Esophagus (tissue), 2 donors: ENCODE data around the gene TMUB1. TPM values are rescaled to one million over a fixed set of nuclear protein-coding genes. Genes with fewer than 3 reads are reported as not detected.

Experiments used
- H3K27ac ChIP-seq, 2 donors: one replicate each; pipeline ENCODE4 v1.5.1; 2013; ENCODE audit warnings: low read depth in 2 of 2, mild to moderate bottlenecking in 2 of 2, inconsistent platforms in 1 of 2, low read length in 1 of 2, moderate library complexity in 1 of 2
- H3K27me3 ChIP-seq, 2 donors: one replicate each; pipeline ENCODE4 v1.6.1; 2013; ENCODE audit warnings: low read length in 2 of 2, control low read depth in 1 of 2, mild to moderate bottlenecking in 1 of 2; ENCODE audit not compliant: insufficient read depth in 2 of 2, control insufficient read depth in 1 of 2
- H3K36me3 ChIP-seq, 2 donors: one replicate each; pipeline ENCODE4 v1.6.1; 2013; ENCODE audit warnings: low read length in 1 of 2; ENCODE audit not compliant: control insufficient read depth in 2 of 2, insufficient read depth in 2 of 2
- H3K4me1 ChIP-seq, 2 donors: one replicate each; pipeline ENCODE4 v1.6.1; 2013; ENCODE audit warnings: low read length in 1 of 2; ENCODE audit not compliant: control insufficient read depth in 2 of 2, insufficient read depth in 2 of 2
- H3K4me3 ChIP-seq, 2 donors: one replicate each; pipeline ENCODE4 v1.5.1; 2013; ENCODE audit warnings: low read length in 2 of 2, mild to moderate bottlenecking in 2 of 2, low read depth in 1 of 2, moderate library complexity in 1 of 2
- H3K9me3 ChIP-seq, 2 donors: one replicate each; pipeline ENCODE4 v1.6.1; 2013; ENCODE audit warnings: mild to moderate bottlenecking in 2 of 2, low read depth in 1 of 2, low read length in 1 of 2, moderate library complexity in 1 of 2; ENCODE audit not compliant: control insufficient read depth in 2 of 2, insufficient read depth in 1 of 2
- WGBS, 2 donors: extraction: QIAGEN DNeasy Blood & Tissue Kit; methylation state at CpG; one replicate each; pipeline ENCODE4 v1.1.7; 2013; 5-methylcytosine and 5-hydroxymethylcytosine counted together
- polyA plus RNA-seq, 2 donors: library from polyadenylated mRNA; stranded (reverse); fragments of 200-250 nt; gene quantifications; one replicate each; pipeline ENCODE4 v1.2.3, GENCODE V29; 2013
- donor health status: healthy with polysubstance abuse.
- donor health status: Bipolar disorder and iron deficiency.

The TMUB1 gene
- polyA plus RNA-seq, 2 donors = 33.4 to 64.2 TPM

DNA sequence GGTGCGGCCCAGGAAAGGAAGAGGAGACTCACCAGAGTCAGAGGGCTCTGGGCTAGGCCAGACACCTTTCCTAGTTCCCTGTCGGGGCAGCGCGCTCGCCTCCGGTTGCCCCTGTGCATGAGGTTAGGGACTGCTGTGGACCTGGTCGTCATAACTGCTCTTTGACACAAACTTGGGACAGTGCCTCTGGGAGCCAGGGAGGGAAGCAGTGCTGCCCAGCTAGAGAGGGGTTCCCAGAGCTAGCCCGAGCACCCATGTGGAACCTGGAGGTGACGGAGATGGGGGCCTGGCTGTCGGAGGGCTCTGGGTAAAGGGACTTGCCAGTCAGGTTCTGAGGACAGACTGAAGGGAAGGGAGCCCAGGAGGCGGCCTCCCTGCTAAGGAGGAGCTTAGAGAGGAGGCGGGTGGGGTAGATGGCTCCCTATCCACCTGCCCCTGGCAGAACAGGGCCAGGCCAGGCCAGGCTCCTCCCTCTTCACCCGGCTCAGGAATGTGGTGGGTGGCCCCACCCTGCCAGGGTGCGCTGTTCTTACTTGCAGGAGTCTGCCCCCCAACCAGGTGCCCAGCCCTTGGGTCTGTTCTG lies 32.6 kb upstream of the TMUB1 start:
- 53 to 54% methylated on average over 13 to 14 of the region's 14 CpGs for WGBS, 2 donors
- Histone ChIP-seq H3K27me3 (no peaks in the 10 kb centered on the region), H3K9me3 (peaks cover 0 to 2% of the 10 kb centered on the region in 2 donors), H3K4me3 (peak overlapping the region; percentile 72 to 75), H3K36me3 (peaks cover 11 to 43% of the 10 kb centered on the region in 2 donors), H3K27ac (peak overlapping the region; percentile 89 to 96), H3K4me1 (peaks cover 0 to 10% of the 10 kb centered on the region in 2 donors)

- peak overlapping the region; percentile 72 to 75 for H3K4me3 ChIP-seq
- no peaks in the 10 kb centered on the region for H3K27me3 ChIP-seq
- 5 to 10% methylated on average over 61 to 114 of the region's 114 CpGs for WGBS, 2 donors
- H3K4me1 ChIP-seq = peaks cover 0 to 10% of the 10 kb centered on the region in 2 donors
- peaks cover 0 to 2% of the 10 kb centered on the region in 2 donors for H3K9me3 ChIP-seq
- H3K27ac ChIP-seq = peak overlapping the region; percentile 71 to 96
- H3K36me3 ChIP-seq = peaks cover 4 to 37% of the 10 kb centered on the region in 2 donors
Measured at GRCh38 chr7:151115121-151115835, 32.0 kb upstream of the TMUB1 start.

DNA sequence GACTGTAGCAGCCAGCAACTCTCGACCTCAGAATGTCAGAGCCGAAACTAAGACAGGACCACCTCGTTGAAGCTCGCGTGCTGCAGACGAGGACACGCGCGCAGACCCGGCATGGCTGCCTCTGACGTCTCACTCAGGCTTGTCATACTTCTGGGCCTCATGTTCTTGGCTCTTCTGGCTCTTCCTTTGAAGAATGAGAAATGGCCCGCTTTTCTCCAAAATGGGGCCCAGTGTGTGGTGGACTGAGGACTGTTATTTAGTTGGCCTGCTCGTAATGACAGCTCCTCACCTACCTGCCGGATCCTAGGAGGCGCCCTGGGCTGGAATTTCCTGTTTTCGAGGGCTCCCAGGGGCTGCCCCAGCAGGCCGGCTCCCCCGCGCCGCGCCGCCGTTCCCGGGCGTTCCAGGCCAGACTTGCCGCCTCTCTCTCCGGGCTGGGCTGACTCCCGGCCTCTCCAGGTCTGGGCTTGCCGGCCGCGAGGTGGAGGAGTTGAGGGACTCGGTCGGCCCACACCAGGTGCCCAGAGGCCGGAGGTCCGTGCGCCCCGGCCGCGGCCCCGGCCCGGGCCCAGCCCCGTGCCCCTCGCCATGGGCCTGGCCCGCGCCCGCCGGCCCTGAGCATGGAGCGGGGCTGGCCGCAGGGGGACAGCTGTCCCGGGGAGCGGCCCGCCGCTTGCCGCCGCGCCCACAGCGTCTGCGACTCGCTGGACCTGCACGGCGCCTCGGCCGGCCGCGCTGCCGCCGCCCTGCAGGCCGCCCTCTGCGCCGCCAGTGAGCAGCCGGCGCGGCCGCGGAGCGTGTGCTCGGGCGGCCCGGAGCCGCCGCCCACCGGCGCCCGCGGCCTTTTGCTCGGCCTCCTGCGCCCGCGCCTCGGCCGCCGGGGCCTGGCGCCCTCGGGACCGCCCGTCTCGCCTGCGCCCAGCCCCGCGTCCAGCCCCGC lies 31.1 kb upstream of the TMUB1 start:
- Histone ChIP-seq H3K36me3 (peaks cover 4 to 29% of the 10 kb centered on the region in 2 donors), H3K27ac (peak overlapping the region; percentile 71 to 96)

GRCh38 chr7:151113344-151114150 lies 30.3 kb upstream of the TMUB1 start:
- H3K9me3 ChIP-seq = peaks cover 0 to 2% of the 10 kb centered on the region in 2 donors
- no peaks in the 10 kb centered on the region for H3K27me3 ChIP-seq
- H3K4me1 ChIP-seq = peaks cover 0 to 10% of the 10 kb centered on the region in 2 donors
- peak overlapping the region; percentile 72 to 75 for H3K4me3 ChIP-seq
- peak overlapping the region; percentile 71 to 96 for H3K27ac ChIP-seq
- peaks cover 1 to 20% of the 10 kb centered on the region in 2 donors for H3K36me3 ChIP-seq
- 46 to 56% methylated on average over 13 of the region's 13 CpGs for WGBS, 2 donors

More for the DNA sequence above, 31.1 kb upstream of the TMUB1 start:
- peaks cover 0 to 2% of the 10 kb centered on the region in 2 donors for H3K9me3 ChIP-seq
- WGBS, 2 donors = 19 to 26% methylated on average over 78 to 101 of the region's 101 CpGs
- no peaks in the 10 kb centered on the region for H3K27me3 ChIP-seq
- peak overlapping the region; percentile 72 to 75 for H3K4me3 ChIP-seq
- peaks cover 0 to 10% of the 10 kb centered on the region in 2 donors for H3K4me1 ChIP-seq

GRCh38 chr7:151110941-151111645 lies 27.8 kb upstream of the TMUB1 start:
- Histone ChIP-seq H3K36me3 (no peaks in the 10 kb centered on the region), H3K27me3 (no peaks in the 10 kb centered on the region), H3K27ac (no peak overlapping the region), H3K9me3 (peaks cover 0 to 2% of the 10 kb centered on the region in 2 donors), H3K4me1 (peaks cover 0 to 10% of the 10 kb centered on the region in 2 donors), H3K4me3 (no peak overlapping the region)
- 22 to 28% methylated on average over 15 to 20 of the region's 20 CpGs for WGBS, 2 donors

DNA sequence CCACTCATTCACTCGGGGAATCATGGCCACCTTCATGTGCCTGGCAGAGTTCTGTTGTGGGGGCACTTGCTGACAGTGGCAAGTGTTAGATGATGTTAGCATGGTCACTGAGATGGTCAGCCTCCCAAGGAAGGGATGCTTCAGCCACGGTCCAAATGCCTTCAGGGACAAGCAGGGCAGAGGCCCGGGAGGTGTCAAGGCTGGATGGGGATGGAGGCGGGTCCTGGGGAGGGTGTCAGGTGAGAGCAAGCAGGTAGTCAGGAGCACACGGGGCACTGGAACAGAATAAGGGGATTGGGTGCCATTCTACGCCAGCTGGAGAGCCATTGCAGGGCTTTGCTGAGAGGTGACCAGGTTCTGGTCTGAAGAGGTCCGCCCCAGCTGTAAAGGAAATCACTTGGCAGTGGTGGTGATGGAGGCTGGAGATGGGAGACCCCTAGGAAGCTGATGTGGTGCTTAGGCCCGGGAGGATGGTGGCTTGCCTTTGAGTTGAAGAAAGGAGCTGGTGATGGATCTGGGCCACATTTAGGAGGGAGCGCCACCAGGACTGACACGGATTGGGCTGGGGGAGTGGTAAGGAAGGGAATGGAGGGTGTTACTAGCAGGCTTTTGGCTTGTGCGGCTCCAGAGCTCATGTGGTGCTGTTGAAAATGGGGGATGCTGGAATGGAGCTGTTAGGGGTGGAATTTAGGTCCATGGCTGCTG lies 27.1 kb upstream of the TMUB1 start:
- no peak overlapping the region for H3K27ac ChIP-seq
- peaks cover 0 to 7% of the 10 kb centered on the region in 2 donors for H3K4me1 ChIP-seq

DNA sequence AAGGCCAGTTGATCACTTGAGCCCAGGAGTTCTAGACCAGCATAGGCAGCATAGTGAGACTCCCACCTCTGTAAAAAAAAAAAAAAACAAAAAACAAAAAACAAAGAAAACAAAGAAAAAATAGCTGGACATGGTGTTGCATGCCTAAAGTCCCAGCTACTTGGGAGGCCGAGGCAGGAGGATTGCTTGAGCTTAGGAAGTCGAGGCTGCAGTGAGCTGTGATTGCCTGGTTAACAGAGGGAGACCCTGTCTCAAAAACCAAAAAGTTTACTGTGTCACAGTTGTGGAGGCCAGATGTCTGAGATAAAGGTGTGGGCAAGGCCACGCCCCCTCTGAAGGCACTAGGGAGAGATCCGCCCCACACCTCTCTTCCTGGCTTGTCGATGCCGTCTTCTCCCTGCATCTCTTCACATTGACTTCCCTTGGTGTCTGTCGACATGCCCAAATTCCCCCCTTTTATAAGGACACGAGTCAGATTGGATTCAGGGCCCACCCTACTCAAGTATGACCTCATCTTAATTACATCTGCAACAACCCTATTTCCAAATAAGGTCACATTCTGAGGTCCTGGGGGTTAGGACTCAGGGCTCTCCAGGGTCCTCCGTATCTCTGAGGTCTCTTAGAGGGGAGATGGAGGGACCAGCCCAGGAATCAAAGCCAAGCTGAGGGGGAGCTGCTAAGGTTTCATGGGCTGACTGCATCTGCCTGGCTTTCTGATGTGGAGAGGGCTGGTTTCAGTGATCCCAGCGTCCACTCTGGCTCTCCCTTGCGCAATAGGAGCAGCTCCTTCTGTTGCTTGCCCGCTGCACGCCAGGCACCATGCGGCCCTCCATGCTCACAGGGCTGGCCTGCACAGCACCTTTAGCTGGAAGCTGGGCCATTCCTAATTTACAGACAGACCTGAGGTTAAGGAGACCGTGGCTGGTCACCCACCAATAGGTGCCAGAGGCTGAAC lies 26.1 kb upstream of the TMUB1 start:
- no peak overlapping the region for H3K4me3 ChIP-seq
- H3K9me3 ChIP-seq = no peaks in the 10 kb centered on the region
- WGBS, 2 donors = 64 to 70% methylated on average over 15 of the region's 15 CpGs
- H3K36me3 ChIP-seq = no peaks in the 10 kb centered on the region
- peak overlapping the region in 1 of 2 donors; percentile 31 for H3K27ac ChIP-seq
- H3K27me3 ChIP-seq = no peaks in the 10 kb centered on the region
- peaks cover 1 to 7% of the 10 kb centered on the region in 2 donors for H3K4me1 ChIP-seq

More for the DNA sequence above, 27.1 kb upstream of the TMUB1 start:
- H3K27me3 ChIP-seq = no peaks in the 10 kb centered on the region
- no peaks in the 10 kb centered on the region for H3K36me3 ChIP-seq
- 61% methylated on average over 11 of the region's 11 CpGs for WGBS, 2 donors
- no peaks in the 10 kb centered on the region for H3K9me3 ChIP-seq
- no peak overlapping the region for H3K4me3 ChIP-seq
